Measurements from ENCODE around the gene SEMA7A.

- TF ChIP-seq CTCF (IDR thresholded peaks at IDR 0.05), result no peak
- TF ChIP-seq POLR2A (IDR thresholded peaks at IDR 0.05), result no peak
Observed at GRCh38 chr15:74415966-74416916, 17.5 kb downstream of the SEMA7A start.
